GM12875 (cell line): Measurements from ENCODE around the gene PTPRH.

Experiments used
- H3K4me3 ChIP-seq: one replicate; pipeline ENCODE4 v1.5.1; 2011; ENCODE audit warnings: low read depth, low read length, control low read depth
- TF ChIP-seq, protein P1 (sequence below): IDR thresholded peaks from 2 replicates; pipeline ENCODE4 v1.5.1; 2011; ENCODE audit warnings: low read depth, mild to moderate bottlenecking, control low read depth, inconsistent platforms, low read length, moderate library complexity, borderline replicate concordance; ENCODE audit not compliant: insufficient read depth

PTPRH gene

DNA sequence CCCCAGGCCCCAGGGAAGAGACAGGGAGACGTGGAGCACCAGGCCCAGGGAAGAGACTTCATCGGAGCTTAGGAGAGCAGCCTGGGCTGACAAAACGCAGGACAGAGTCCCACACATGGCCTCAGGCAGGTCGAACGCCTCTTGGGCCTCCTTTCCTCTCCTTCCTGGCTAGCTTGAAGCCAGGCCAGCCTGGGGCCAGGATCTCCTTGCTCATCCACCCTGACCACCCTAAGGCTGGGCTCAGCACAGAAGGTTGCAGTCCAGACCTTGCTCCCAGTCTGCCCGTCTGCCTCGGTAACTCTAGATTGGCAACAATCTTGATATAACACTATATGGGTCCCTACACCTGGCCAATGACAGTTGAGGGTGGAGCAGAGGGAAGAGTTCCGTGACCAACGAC, 39.4 kb upstream of the PTPRH start:
- H3K4me3 ChIP-seq = no peak overlapping the region
- TF ChIP-seq, protein P1, sequence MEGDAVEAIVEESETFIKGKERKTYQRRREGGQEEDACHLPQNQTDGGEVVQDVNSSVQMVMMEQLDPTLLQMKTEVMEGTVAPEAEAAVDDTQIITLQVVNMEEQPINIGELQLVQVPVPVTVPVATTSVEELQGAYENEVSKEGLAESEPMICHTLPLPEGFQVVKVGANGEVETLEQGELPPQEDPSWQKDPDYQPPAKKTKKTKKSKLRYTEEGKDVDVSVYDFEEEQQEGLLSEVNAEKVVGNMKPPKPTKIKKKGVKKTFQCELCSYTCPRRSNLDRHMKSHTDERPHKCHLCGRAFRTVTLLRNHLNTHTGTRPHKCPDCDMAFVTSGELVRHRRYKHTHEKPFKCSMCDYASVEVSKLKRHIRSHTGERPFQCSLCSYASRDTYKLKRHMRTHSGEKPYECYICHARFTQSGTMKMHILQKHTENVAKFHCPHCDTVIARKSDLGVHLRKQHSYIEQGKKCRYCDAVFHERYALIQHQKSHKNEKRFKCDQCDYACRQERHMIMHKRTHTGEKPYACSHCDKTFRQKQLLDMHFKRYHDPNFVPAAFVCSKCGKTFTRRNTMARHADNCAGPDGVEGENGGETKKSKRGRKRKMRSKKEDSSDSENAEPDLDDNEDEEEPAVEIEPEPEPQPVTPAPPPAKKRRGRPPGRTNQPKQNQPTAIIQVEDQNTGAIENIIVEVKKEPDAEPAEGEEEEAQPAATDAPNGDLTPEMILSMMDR = no peak

DNA sequence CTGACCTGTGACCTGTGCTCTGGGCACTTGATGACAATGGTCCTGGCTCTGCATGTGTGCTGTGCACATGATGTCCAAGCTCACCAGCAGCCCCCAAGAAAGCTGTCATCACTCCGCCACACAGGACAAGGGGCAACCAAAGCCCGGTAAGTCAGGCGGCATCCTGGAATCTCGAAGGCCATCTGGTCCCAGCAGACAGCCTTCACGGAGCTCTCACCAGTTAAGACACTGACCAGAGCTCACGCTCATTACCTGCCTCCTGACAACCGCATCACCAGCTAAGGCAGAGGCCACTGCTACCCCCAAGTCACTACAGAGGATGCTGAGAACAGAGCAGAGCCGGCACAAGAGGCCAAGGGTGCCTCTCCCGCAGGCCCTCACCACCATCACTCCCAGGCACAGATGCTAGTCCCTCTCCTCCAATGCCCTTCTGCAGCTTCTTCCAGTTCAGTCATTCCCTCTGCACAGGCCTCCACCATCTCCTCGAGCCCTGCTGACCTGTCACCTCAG, 38.9 kb upstream of the PTPRH start:
- TF ChIP-seq, protein P1 = no peak
- H3K4me3 ChIP-seq = no peak overlapping the region

DNA sequence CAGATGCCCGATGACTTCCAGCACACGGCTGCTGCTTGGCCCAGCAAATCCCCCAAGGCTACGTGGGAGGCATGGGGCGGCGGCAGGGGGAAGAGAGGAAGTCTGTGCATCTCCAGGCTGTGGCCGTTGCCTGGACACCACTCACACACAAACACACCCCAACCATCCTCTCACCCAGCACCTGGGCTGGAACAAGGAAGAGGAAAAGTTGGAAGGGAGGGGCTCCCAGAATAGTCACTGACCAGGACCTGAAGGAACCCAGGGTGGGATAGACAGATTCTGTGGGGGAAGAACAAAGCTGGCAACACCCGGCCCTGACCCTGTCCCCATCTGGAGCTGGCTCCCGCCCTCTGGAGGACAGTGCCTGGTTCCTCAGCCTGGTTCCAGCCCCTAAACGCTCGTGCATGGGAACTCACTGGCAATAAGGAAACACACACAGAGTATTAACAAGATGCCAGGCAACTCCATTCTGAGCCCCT, 38.4 kb upstream of the PTPRH start:
- TF ChIP-seq, protein P1 = no peak
- H3K4me3 ChIP-seq = no peak overlapping the region

DNA sequence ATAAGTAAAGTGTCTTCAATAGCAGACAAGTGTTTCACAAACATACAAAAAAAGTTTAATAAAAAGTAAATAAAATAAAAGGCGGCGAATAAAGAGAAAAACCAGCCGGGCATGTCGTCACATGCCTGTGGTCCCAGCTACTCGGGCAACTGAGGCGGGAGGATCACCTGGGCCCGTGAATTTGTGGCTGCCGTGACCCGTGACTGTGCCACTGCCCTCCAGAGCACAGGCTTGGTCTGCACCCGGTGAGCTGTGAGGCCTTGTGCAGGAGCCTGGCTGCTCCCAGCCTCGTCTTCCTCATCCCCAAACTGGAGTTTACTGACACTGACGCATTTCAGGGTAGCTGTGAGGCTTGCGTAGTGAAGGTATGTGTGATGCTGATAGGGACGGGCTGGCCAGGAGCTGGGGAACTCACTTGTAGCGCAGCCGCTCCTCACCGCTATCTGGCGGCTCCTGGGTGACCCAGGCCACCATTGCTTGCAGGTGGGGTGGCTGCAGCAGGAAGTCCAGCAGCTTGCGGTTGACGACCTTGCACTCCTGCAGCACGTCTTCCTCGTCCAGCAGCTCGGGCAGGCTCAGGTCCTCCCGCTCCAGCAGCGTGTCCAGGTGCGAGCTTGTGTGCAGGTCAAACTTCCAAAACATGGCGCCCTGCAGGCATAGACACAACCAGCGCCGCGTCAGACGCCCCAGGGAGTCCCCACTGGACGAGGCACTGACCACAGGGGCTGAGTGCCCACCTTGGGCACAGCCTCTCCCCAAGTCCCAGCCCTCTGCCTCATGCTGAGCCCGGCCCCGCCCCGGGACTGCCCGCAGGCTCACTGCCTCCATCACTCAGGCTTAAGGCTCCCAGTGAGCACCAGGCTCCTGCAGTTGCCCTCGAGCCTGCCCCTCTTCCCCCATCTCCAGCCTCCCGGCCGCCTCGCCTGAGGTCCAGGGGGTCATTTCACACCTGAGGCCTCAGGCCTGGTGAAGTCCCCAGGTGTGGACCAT, 37.5 kb upstream of the PTPRH start:
- TF ChIP-seq, protein P1 = no peak
- no peak overlapping the region for H3K4me3 ChIP-seq

DNA sequence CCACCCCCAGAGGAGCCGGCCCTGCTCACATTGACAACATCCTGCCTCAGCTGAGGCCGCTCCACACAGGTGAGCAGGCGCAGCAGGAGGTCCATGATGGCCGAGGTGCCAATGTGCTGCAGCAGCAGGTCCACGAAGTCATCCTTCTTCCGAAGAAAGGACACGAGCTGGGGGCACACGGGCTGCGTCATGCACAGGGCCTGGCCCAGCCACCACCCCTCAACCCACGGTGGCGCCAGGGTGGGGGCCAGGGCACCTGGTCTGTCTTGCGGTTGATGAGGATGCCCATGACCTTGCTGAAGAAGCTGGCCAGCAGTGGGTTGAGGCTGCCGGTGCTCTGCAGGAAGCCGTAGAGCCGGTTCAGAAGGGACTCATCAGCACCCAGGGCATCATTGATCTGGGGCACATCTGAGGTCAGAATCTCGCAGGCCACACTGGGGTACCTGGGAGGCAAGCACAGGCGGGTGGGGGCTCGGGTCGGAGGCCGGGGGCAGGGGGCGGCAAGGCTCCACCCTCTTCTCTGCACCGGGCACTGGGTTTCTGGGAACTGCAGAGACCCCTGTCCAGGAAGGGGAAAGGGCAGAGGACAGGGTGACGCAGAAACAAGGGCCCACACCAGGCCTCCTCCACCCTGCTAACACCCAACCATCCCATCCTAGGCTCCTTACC, 36.1 kb upstream of the PTPRH start:
- TF ChIP-seq, protein P1 = no peak
- H3K4me3 ChIP-seq = no peak overlapping the region

DNA sequence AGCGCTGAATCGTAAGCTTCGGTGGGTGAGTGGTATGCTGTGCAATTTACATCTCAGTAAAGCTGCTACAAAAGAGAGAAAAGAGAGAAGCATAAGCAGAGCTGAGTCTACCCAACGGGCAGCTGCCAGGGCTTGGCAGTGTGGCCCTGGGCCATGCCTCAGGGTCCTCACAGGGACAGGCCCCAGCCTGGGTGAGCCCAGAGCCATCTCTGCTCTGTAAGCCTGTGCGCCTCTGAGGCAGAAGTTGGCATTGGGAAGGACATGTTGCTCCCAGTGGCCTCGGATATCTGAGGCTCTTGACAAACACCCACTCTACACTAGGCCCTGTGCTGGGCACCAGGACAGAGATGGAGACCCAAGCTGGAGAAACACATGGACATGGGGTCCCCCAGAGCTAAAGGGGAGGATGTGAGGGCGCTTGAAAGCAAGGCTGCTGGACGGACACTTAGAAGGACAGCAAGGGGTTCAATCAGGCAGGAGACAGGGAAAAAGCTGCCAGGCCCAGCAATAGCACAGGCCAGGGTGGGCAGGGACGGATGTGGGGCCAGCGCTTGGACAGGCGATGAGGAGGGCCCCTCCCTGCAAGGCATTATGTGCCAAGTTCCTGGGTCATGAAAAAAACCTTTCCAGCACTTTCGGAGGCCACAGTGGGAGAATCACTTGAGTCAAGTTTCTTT, 34.8 kb upstream of the PTPRH start:
- H3K4me3 ChIP-seq = no peak overlapping the region
- TF ChIP-seq, protein P1 = no peak
